SHP77 treated with DMSO at 0.1 percent for 48 hours (cell line): ENCODE measurements around the gene AMY2B.
"Not testable (repeated sequence)": the region's sequence is repeated elsewhere in the genome, so short reads cannot be mapped to it uniquely, and the experiment has no call there.

Experiments
- DNase-seq: peaks from one replicate; lab custom pipeline; 2025; lab: John Stamatoyannopoulos, UW

AMY2B gene

GRCh38 chr1:103627436-103627835 lies 56.0 kb downstream of the AMY2B start:
- DNase-seq: not testable (repeated sequence)
